DMS53 treated with DMSO at 0.1 percent for 48 hours (cell line): Measurements from ENCODE around the gene IPO8.

ENCODE experiments used
- DNase-seq: peaks from one replicate; lab custom pipeline; 2025; ENCODE audit not compliant: unreplicated experiment; lab: John Stamatoyannopoulos, UW

The IPO8 gene

GRCh38 chr12:30691122-30691879, 4.4 kb downstream of the IPO8 start:
- peak; percentile 99 for DNase-seq

DNA sequence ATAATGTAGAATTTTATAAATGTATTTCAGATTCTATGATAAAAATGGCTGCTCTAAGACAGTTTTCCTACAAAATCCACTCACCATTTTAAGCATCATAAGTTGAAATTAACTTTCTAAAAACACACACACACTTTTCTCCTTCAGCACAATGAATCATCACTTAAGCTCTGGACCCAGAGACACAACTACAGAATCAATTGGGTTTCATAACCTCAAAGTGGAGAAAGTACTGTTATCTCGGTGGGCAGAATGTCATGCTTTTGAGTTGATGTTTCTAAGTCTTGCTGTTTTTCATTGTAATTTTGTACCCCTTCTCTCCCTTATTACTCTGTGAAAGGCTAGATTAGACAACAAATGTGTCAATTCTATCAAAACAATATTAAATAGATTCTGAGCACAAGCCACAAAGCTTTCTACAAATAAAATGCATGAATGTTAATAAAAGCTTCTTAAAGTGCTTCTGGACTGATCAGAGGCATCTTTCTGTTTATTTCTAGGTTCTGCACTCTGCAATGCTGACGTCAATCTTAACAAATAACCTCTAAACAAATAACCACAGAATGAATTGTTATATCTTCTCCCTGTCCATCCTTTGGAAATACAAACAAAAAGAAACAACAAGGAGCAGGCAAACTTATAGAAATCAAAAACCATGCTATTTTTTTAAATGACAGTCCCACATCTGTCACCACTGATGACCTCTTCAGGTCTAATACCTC, 8.2 kb downstream of the IPO8 start:
- DNase-seq, result peak; percentile 98

- no peak for DNase-seq
These were observed 16.4 kb downstream of the IPO8 start for GRCh38 chr12:30679241-30679640.

DNA sequence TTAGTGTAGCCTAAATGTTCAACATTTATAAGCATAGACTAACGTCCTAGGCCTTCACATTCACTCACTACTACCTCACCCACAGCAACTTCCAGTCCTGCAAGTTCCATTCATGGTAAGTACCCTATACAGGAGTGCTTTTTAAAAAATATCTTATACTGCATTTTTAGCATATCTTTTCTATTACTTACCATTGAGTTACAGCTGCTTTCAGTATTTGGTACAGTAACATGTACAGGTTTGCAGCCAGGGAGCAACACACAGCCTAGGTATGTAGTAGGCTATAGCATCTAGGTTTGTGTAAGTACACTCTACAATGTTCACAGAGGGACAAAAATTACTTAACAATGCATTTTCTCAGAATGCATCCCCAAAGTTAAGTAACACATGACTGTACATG, 17.4 kb downstream of the IPO8 start:
- no peak for DNase-seq

GRCh38 chr12:30661210-30661609, 34.5 kb downstream of the IPO8 start:
- no peak for DNase-seq

GRCh38 chr12:30652034-30652696, 43.5 kb downstream of the IPO8 start:
- DNase-seq, result no peak

GRCh38 chr12:30646821-30647220, 48.8 kb downstream of the IPO8 start:
- DNase-seq, result no peak

DNA sequence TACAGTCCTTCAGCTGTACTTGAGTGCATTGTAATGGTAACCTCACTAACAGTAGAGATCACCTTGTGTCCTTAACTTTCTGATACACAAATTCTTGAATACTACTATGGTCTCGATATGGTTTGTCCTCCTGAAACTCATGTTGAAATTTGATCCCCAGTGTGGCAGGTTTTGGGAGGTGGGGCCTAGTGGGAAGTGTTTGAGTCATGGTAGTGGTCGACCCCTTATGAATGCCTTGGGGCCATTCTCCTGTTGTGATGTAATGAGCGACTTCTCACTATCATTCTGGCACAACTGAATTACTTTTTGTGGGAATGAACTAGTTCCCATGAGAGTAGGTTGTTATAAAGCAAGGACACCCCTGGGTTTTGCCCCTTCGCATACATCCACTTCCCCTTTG, 52.3 kb downstream of the IPO8 start:
- no peak for DNase-seq

DNA sequence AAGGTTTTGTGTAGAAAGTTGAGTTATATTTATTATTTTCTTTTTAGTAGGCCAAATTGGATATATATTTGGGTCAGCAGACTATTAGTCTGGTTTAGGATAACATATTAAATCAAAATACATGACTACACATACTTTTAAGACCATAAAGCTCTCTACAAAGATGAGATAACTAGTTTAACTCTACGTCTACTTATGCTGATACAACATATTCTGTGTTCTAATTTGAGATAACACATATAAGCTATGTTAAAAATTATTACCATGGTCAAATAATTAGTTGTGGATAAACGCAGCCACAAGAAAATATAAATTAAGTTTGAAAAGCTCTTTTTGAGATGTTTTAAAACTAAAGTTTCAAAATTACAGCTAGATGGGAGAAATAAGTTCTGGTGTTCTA, 55.3 kb downstream of the IPO8 start:
- no peak for DNase-seq

GRCh38 chr12:30635385-30635784, 60.3 kb downstream of the IPO8 start:
- DNase-seq, result no peak

DNA sequence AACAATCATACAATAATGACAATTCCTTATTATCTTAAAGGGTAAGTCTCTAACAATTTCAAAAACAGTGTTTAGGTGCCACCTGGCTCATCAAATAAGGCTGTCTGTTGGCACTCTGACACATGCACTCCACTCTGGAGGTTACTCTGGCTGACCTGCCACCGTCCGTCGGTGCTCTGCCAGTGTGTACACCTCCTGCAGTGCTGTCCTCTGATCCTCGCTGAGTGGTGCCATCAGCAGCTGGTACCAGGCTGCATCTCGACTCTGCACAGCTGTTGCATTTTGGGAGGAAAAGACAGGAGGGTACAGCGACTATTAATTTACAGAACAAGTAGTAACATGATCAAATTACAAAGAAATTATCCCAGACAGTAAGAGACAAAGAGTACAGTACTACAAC, 63.9 kb downstream of the IPO8 start:
- no peak for DNase-seq

GRCh38 chr12:30630979-30631285, 64.7 kb downstream of the IPO8 start:
- no peak for DNase-seq

DNA sequence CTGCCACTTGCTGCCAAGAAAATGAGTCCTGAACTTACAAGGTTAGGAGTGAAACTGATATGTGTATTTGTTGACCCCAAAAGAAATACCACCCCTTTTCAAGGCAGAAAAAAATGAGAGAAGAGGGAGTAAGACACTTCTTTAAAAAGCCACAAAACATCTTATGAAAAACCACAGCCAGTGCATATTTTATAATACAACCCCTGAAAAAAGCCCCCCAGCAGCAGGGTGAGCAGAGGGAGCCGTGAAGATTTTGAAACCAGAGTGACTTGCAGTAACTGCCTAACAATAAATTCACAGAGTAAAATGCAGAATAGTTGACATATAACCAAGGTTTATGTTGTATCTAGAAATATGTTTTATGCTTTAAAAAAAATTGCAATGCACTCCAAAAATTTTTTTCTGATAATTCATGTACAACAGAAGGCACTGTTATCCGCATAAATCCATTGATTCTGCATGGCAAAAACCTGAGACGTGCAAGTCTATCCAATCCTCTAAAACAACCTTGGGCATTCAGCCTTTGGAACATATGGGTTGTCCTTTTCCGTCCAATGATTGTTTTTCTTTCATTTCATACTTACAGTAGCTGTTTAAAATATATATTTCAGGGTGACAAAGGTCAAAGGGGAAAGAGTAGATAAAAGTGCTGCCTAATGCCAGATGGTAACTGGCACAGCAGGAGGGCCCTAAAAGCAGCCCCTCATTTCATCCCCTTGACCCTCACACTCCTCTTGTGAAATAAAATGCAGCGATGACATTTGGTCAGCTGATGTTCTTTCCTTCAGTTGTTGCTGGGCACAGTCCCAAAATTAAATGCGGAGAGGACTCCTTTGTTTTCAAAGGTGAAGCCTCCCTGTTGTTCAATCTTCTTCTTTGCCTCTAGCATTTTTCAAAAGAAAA, 65.3 kb downstream of the IPO8 start:
- no peak for DNase-seq

GRCh38 chr12:30626847-30627246, 68.8 kb downstream of the IPO8 start:
- DNase-seq, result no peak

- peak; percentile 19 for DNase-seq
These were observed 71.7 kb downstream of the IPO8 start for GRCh38 chr12:30624009-30624408.

DNA sequence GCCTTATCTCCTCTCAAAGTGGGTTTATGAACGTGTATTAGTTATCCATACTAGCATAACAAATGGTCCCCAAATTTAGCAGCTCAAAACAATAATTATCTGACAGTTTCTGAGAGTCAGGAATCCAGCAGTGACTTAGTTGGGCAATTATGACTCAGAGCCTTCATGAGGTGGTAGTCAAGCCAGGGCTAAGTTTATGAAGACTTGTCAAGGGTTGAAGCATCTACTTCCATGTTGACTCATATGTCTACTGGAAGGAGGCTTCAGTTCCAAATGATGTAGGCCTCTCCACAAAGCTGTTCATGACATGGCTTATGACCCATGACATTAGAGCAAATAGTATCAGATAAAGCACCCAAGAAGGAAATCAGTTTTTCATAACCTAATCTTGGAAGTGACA, 73.2 kb downstream of the IPO8 start:
- DNase-seq, result peak; percentile 69

DNA sequence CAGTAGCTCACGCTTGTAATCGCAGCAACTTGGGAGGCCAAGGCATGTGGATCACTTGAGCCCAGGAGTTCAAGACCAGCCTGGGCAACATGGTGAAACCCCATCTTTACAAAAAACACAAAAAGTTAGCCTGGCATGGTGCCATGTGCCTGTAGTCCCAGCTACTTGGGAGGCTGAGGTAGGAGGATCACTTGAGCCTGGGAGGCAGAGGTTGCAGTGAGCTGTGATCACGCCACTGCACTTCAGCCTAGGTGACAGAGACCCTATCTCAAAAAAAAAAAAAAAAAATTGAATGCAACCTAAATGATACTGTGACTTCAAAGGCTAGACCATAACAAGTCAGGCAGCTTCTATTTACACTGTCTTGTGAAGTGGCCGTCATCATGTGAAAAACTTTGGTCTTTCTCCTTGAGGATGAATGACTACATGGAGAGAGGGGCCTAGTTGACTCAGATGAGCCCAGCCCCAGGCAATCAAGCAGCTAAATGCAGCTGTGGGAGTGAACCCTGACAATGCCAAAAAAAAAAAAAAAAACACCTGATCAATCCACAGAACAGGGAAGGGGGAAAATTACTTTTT, 73.9 kb downstream of the IPO8 start:
- DNase-seq, result peak; percentile 78

- no peak for DNase-seq
These were observed 78.2 kb downstream of the IPO8 start for GRCh38 chr12:30617346-30618016.

GRCh38 chr12:30614031-30614430, 81.6 kb downstream of the IPO8 start:
- no peak for DNase-seq

DNA sequence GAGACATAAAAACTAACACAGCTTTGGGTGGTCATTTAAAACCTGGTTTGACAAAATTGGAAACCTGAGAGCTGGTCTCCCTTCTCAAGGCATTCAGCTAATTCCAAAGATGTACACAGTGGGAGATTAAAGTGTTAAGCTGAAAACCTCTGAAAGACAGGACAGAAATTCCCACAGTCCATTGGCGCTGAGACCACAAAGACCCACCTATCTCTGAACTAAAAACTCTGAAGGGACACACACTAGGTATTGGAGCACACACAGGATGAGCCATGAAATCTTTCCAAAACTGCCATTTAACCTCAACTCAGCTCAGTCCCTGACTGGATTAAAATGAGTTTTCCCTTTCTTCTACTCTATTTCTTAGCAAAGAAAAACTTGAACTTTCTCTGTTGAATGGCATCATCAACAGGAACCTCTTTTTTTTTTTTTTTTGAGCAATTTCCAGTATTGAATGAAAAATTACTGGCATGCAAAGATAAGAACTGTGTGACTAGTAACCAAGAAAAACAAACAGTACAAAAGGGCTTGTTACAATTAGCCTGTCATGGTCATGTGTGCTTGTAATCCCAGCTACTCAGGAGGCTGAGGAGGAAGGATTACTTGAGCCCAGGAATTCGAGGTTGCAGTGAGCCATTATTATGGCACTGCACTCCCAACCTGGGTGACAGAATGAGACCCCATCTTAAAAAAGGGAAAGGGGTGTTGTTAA, 82.4 kb downstream of the IPO8 start:
- DNase-seq, result peak; percentile 67
